Activated T-cell treated with anti-CD3 and anti-CD28 coated beads, Interleukin-2, amount 50 U/mL, for 1 hour (primary cell): Measurements from ENCODE around the gene SHOX.
"Not testable (repeated sequence)": the region's sequence is repeated elsewhere in the genome, so short reads cannot be mapped to it uniquely, and the experiment has no call there.

Experiments used
- DNase-seq: peaks from one replicate; pipeline ENCODE4 v3.0.0-alpha.2; 2020

Gene SHOX

DNA sequence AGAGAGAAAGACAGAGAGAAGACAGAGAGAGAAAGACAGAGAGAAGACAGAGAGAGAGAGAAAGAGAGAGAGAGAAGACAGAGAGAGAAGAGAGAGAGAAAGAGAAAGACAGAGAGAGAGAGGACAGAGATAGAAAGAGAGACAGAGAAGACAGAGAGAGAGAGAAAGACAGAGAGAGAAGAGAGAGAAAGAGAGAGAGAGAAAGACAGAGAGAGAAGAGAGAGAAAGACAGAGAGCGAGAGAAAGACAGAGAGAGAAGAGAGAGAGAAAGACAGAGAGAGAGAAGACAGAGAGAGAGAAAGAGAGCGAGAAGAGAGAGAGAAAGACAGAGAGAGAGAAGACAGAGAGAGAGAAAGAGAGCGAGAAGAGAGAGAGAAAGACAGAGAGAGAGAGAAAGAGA lies 7.8 kb upstream of the SHOX start:
- not testable (repeated sequence) for DNase-seq

DNA sequence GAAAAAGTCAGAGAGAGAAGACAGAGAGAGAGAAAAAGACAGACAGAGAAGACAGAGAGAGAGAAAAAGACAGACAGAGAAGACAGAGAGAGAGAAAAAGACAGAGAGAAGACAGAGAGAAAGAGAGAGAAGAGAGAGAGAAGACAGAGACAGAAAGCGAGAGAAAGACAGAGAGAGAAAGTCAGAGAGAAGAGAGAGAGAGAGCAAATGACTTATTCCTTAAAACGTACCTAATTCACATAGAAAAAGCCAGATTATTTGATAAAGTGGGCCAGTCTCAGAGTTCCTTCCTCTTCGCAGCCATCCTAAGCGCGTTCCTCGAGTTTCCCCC lies 7.4 kb upstream of the SHOX start:
- DNase-seq, result no peak

DNA sequence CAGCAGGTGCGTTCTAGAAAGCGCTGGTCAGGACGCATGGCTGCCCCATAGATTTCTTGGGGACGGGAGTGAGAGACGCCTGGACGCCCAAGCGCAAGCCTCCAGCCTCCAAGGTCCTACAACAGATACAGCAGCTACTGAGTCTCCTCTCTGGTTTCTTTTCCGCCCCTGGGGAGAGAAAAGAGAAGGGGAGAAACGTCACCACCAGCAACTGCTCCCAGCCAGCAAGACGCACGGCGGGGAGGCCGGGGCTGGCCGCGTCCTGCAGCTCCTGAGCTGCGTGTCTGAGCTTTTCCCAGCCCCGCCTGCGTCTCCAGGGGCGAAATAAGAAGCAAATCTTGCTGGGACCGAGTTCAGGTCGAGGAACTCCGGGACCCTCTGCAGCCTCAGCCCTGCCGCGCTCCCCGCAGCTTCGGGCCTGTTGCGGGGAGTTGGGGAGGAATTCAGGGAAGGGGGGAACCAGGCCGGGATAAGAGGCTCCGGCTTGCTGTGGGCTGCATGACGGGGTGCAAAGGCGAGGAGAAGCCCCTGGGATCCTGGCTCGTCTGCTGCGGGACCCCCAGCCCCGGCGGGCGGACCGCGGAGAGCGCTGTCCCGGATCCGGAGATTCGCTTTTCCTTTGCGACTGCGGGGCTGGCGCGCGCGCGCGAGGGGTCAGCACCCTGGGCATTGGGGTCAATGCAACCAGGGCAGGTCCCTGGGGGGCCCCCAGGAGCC lies 6.8 kb upstream of the SHOX start:
- DNase-seq, result no peak

DNA sequence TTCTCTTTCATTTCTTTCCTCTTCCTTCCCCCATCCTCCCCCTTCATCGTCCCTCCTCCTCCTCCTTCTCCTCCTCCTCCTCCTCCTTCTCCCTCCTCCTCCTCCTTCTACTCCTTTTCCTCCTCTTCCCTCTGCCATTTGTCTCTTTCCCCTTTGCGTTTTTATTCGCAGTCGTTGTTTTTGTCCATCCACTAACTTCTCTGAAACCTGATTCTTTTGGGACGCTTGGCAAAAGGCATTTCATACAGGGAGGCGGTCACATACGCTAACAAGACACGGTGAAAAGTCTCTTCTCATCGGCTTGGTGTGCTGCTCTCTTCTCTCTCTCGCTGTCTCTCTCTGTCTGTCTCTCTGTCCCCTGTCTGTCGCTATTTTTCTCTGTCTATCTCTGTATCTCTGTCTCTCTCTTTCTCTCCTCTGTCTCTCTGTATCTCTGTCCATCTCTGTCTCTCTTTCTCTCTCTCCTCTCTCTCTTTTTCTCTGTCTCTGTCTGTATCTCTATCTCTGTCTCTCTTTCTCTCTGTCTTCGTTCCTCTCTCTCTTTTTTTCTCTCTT lies 5.4 kb upstream of the SHOX start:
- DNase-seq, result no peak

GRCh38 chrX:626047-626446 lies 4.5 kb upstream of the SHOX start:
- DNase-seq, result not testable (repeated sequence)

GRCh38 chrX:626745-627509 lies 3.7 kb upstream of the SHOX start:
- DNase-seq, result no peak

DNA sequence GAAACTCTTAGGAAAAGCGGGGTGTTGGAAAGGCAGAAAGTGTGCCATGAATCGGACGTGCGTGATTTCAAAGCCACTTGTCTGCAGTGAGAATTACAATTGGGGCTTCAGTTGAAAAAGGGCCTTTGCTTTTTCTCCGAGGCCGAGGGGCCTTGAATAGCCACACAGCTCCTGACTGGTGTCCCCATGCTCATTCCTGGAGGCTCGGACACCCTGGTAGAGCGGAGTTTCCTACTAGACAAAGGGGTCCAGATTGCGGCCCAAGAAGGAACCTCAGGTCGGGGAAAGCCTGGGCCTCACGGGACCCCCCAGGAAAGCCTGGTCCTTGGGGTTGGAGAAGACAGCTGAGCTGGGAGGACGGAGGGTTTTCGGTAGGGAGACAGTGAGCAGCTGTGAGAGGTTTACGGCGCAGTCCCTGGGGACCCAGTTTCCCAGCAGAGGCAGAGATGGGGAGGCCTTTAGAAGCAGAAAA lies 3.0 kb upstream of the SHOX start:
- DNase-seq, result no peak

DNA sequence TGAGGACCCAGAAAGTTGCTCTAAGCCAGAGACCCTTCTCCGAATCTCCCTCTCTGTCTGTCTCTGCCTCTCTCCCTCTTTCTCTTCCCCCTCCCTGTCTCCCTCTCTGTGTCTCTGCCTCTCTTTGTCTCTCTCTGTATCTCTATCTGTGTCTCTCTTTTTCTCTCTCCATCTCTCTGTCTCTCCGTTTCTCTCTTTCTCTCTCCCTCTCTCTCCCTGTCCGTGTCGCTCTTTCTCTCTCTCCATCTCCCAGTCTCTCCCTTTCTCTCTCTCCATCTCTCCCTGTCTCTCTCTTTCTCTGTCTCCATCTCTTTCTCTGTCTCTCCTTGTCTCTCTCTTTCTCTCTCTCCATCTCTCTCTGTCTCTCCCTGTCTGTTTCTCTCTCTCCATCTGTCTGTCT lies 2.6 kb upstream of the SHOX start:
- no peak for DNase-seq

DNA sequence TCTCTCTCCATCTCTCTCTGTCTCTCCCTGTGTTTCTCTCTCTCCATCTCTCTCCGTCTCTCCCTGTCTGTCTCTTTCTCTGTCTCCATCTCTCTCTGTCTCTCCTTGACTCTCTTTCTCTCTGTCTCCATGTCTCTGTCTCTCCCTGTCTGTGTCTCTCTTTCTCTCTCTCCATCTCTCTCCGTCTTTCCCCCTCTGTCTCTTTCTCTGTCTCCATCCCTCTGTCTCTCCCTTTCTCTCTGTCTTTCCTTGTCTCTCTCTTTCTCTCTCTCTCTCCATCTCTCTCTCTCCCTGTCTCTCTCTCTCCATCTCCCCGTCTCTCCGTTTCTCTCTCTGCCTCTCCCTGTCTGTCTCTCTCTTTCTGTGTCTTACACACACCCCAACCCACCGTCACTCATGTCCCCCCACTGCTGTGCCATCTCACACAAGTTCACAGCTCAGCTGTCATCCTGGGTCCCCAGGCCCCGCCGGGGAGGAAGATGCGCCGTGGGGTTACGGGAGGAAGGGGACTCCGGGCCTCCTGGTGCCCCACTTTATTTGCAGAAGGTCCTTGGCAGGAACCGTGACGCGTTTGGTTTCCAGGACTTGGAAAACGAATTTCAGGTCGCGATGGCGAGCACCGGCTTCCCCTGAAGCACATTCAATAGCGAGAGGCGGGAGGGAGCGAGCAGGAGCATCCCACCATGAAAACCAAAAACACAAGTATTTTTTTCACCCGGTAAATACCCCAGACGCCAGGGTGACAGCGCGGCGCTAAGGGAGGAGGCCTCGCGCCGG lies 1.2 kb upstream of the SHOX start:
- DNase-seq, result no peak

DNA sequence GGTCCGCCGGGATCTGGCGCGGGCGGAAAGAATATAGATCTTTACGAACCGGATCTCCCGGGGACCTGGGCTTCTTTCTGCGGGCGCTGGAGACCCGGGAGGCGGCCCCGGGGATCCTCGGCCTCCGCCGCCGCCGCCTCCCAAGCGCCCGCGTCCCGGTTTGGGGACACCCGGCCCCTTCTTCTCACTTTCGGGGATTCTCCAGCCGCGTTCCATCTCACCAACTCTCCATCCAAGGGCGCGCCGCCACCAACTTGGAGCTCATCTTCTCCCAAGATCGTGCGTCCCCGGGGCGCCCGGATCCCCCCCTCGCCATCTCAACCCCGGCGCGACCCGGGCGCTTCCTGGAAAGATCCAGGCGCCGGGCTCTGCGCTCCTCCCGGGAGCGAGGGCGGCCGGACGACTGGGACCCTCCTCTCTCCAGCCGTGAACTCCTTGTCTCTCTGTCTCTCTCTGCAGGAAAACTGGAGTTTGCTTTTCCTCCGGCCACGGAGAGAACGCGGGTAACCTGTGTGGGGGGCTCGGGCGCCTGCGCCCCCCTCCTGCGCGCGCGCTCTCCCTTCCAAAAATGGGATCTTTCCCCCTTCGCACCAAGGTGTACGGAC lies 482 bp upstream of the SHOX start:
- no peak for DNase-seq

GRCh38 chrX:631802-632365 lies 1.3 kb downstream of the SHOX start:
- DNase-seq, result no peak

- no peak for DNase-seq
Observed at GRCh38 chrX:632366-633042, 1.9 kb downstream of the SHOX start.

DNA sequence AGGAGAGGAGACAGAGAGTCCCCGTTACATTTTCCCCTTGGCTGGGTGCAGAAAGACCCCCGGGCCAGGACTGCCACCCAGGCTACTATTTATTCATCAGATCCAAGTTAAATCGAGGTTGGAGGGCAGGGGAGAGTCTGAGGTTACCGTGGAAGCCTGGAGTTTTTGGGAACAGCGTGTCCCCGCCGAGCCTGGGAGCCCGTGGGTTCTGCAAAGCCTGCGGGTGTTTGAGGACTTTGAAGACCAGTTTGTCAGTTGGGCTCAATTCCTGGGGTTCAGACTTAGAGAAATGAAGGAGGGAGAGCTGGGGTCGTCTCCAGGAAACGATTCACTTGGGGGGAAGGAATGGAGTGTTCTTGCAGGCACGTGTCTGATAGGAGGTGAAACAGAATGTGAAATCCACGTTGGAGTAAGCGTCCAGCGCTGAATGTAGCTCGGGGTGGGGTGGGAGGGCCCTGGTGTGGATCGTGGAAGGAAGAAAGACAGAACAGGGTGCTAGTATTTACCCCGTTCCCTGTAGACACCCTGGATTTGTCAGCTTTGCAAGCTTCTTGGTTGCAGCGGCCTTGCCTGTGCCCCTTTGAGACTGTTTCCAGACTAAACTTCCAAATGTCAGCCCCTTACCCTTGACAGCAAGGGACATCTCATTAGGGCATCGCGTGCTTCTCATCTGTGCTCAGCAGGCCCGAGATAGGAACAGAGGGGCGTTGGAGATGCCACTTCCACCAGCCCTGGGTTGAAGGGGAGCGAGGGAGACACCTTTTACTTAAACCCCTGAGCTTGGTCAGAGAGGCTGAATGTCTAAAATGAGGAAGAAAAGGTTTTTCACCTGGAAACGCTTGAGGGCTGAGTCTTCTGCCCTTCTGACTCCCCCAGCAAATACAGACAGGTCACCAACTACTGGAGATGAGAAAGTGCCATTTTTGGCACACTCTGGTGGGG lies 2.7 kb downstream of the SHOX start:
- DNase-seq, result no peak

- DNase-seq, result no peak
Observed at GRCh38 chrX:633985-634958, 3.7 kb downstream of the SHOX start.

DNA sequence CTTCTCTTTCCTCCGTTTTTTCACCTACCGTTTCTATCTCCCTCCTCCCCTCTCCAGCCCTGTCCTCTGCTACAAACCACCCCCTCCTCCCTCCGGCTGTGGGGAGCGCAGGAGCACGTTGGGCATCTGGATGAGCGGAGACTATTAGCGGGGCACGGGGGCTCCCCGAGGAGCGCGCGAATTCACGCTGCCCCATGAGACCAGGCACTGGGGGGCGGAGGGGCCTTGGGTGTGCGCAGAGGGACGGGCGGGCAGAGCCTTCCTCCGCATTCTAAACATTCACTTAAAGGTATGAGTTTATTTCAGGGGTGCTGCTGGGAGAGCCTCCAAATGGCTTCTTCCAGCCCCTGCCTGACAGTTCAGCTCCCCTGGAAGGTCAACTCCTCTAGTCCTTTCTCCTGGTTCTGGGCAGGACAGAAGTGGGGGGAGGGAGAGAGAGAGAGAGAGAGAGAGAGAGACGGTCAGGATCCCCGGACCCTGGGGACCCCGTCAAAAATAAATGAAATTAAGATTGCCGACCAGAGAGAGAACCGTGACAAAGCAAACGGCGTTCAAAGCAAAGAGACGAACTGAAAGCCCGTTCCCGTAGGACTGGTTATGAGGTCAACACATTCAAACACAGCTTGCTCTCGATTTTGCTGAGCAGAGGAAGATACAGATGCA lies 5.0 kb downstream of the SHOX start:
- DNase-seq, result no peak

GRCh38 chrX:636981-637659 lies 6.5 kb downstream of the SHOX start:
- no peak for DNase-seq

GRCh38 chrX:637660-638481 lies 7.3 kb downstream of the SHOX start:
- no peak for DNase-seq
